GM18867 (cell line): Measurements from ENCODE around the gene NLRP9.

ENCODE experiments used
- ATAC-seq: cut with Tn5 transposase; IDR thresholded peaks from one replicate; pipeline ENCODE4 v1.9.1; 2021; ENCODE audit warnings: mild to moderate bottlenecking, moderate library complexity; ENCODE audit not compliant: unreplicated experiment

NLRP9 gene

DNA sequence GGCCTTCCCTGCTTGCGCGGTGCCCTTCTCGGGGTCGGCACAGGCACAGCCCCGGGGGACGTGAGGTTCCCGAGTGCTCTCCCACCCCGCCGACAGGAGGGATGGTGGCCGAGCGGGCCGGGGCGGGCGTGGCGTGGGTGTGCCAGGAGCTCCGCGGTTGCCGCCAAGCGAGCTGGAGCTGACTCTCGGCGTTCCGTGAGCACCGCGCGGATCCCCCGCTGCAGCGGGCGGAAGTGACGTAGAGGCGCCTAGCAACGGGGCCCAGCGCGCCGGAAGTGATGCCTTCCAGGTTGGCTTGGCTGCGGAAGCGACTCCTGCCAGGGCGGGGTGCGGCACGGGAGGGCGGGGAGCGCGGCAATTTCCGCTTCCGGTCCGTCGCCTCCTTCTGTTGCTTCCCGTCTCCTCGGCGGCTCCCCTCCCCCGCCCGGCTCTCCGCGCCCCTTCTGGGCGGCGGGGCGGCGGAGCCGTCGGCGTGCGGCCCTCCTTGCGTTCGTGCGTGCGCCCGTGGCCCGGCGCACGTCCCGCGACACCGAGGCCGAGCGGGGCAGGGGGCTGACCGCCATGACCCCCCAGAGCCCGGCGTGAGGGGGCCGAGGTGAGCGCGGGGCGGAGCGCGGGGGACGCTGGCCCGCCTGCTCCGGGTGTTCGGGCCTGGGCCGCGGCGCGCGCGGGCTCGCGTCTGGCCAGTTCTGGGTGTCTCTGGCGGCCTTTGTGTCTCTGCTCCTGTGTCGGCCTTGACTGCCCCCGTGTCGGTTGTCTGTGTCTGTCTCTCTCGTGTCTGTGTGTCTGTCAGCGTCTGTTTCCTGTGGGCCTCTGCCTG lies 63.2 kb downstream of the NLRP9 start, which contains the start of gene EPN1:
TSS of gene EPN1 (plus strand) at position 386 of the 820 bp plus-strand sequence. CDS start 3,402 bp downstream, outside the sequence.
- ATAC-seq = peak; percentile 60

DNA sequence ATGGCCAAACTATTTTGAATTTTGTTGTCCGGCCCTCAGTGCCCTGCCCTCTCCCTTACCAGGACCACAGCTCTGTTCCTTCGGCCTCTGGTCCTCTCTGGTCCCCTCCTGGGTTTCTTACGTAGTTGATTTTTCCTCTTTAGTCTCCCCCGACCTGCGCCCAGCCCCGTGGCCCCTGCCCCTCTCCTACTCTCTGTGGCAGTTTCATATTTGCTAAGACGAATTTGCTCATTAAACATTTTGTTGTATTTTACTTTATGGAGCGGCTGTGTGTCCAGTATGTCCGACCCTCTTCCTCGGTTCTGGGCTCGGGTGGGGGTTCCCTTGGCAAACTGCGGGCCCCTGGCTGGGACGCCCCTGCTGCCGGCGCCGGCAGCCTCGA lies 63.8 kb downstream of the NLRP9 start:
- ATAC-seq = no peak

DNA sequence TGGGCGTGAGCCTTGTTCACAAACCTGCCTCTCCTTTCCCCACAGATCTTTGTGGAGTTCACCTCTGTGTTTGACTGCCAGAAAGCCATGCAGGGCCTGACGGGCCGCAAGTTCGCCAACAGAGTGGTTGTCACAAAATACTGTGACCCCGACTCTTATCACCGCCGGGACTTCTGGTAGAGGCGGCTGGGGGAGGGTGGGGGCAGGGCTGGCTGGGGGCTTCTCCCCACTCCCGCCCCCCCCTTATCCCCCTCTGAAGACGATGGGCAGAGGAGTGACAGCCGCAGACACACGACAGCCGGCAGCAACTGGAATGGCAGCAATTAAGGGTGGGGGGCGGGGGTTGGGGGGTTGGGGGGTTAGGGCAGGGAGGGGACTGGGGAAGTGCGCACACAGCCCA lies 64.3 kb downstream of the NLRP9 start:
- ATAC-seq = no peak

DNA sequence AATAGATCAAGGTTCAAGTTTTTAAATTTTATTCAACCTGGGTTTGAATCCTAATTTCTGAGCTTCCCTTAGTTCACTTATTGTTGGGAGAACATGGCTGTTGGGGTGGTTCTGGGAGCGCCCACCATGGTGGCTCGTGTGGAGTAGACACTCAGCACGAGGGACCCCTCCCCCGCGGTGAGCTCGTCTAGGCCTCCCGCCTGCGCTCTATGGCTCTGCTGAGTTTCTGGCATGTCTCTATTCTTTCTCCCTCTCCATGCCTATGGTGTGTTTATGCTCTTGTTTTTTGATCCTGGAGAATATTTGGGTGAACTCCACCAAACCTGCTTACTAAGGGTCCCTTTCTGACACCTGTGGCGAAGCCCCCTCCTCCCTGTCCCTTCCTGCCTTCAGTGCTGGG lies 64.7 kb downstream of the NLRP9 start:
- no peak for ATAC-seq

DNA sequence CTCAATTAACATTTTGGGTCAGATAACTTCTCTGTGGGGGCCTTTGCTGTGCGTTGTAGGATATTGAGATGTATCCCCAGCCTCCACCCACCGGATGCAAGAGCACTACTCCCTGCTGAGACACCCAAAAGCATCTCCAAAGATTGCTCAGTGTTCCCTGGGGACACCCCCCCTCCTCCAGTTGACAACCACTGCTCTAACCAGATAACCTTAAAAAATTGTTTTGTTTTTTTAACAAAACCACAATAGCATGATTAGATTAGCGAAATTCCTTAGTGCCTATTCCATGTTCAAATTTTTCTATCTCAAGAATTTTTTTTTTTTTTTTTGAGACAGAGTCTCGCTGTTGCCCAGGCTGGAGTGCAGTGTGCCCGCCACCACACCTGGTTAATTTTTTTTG lies 65.8 kb downstream of the NLRP9 start:
- ATAC-seq = no peak

DNA sequence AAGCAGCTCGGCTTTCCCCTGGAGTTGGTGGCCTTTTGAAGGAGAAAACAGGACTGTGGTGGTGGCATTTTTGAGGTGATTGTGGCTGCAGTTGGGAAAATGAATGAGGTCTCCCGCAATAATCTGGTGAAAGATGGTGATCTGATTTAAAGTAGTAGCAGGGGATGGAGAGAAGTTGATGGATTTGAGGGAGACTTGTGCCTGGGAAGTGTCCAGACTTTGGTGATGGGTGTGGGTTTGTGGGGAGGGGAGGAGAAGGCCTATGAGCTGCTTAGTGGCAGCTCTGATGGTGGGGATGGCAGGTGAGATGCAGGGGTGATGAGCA lies 67.2 kb downstream of the NLRP9 start:
- ATAC-seq = no peak

DNA sequence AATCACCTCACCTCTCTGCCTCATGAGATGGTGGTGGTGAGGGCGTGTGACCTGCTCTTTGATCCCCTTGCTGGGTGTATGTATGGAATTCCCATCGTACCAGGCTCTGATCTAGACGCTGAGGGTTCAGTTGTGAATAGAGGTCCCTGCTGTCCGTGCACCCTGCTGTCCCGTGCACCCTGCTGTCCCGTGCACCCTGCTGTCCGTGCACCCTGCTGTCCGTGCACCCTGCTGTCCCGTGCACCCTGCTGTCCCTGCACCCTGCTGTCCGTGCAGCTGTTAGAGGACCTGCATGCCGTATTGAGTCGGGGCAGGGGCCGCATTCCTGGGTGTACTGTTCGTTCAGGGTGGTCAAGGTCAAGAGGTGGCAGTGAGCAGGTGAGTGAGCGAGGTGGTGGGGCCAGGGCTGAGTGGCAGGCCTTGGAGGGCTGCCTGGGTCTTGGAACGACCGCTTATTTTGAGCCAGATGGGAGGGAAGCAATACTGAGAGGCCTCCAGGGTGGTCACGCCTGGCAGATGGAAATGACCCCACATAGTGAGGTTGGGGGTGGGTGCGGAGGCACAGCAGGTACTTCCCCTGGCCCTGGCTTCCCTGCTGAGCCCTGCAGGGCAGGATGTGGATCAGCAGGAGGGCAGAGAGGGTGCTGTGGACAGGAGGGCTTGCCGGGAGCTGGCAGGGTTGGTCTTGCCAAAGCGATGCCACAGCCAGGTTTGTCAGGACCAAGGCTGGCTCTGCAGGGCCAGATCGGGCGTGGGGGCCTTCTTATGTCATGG lies 67.7 kb downstream of the NLRP9 start:
- no peak for ATAC-seq

DNA sequence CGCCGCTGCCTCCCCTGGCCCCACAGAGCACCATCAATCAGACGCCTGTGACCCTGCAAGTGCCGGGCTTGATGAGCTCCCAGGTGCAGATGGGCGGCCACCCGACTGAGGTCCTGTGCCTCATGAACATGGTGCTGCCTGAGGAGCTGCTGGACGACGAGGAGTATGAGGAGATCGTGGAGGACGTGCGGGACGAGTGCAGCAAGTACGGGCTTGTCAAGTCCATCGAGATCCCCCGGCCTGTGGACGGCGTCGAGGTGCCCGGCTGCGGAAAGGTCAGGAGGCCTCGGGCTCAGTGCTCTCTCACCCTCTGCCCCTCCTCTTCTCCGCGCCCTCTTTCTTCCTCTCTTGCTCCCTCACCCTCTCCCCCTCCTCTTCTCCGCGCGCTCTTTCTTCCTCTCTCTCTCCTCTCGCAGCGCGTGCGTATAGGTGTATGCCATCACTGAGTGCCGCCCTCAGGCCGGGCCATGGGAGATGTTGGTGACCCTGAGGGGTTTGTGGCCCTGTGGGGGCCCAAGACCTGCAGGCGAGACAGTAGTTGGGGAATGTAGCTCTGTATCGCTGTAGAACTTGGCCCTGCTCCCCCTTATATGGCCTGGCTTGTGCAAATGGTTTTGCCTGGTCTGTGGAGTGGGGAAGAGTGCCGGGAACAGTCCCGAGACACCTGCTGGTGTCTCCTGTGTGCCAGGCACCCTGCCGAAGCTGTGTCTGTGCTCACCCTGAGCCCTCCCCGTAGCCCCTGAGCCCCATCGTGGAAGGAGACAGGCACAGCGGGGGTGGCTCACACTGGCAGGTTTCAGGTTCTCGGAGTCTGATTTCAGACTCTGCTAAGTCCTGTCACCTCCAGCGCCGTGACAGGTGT lies 68.6 kb downstream of the NLRP9 start:
- no peak for ATAC-seq

DNA sequence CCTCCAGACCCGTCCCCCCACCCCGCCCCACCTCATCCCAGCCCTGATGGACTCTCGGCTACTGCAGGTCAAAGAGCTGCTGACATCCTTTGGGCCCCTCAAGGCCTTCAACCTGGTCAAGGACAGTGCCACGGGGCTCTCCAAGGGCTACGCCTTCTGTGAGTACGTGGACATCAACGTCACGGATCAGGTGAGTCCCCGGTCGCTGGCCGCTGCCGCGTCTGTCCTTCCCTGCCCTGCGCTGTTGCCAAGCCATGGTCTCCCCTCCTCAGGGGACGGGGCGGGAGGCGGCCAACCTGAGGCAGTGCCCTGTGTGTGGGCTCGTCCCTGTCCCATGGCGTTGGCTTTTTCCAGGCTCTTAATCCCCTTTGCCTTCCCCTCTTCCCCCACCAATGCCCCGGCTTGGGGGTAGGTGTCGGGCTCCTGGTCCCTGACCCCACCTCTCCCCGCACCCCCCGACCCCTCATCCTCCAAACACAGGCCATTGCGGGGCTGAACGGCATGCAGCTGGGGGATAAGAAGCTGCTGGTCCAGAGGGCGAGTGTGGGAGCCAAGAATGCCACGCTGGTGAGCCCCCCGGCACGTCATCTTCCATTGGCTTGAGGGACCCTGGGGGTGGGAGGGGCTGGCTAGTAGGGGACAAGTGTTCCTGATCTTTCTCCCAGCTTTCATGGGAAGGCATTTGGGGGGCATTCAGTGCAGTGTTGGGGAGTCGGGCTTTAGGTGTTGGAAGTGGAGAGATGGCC lies 69.4 kb downstream of the NLRP9 start:
- no peak for ATAC-seq

DNA sequence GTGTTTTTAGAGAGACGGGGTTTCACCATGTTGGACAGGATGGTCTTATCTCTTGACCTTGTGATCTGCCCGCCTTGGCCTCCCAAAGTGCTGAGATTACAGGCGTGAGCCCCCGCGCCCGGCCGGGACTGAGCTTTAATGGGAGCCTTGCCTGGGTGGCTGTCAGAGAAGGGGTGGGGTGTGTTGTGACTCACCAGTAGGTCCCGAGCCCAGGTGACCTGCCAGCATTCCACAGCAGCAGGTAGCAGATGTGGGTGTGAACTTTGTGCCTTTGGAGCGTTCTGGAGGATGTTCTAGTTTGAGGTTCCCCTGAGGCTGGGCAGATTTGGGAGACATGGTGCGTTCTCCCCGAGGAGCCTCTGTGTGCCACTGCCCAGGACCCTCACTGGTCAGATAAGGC lies 70.2 kb downstream of the NLRP9 start:
- ATAC-seq = no peak

DNA sequence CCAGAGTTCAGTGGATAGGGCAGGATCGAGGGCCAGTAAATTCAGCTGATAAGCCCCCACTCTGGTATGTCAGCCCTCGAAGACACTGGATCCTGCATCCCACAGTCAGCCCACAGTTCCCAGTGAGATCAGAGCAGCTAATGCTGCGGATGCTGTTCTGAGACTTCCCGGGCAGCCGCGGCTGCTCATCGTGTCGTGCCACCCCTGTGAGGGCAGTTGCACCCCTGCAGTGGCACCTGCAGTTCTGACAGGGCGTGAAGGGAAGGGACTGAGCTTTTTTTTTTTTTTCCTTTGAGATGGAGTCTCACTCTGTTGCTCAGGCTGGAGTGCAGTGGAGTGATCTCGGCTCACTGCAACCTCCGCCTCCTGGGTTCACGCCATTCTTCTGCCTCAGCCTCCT lies 70.7 kb downstream of the NLRP9 start:
- ATAC-seq = no peak

DNA sequence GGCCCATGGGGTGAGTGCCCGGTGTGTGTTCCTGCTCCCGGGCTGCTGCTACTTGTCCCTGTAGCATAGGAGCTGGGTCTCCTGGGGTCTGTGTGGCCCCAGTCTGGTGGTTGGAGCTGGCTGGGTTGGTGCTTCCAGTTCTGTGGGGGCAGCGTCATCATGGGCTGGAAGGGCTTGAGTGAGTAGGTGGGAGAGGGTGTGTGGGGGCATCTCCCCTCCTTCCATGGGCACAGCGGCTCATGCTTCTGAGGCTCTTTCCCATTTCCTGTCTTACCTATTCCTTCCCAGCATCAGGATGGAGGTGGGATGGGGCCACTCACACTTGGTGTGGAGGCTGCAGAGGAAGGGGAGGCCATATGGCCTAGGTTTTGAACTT lies 71.2 kb downstream of the NLRP9 start:
- no peak for ATAC-seq

DNA sequence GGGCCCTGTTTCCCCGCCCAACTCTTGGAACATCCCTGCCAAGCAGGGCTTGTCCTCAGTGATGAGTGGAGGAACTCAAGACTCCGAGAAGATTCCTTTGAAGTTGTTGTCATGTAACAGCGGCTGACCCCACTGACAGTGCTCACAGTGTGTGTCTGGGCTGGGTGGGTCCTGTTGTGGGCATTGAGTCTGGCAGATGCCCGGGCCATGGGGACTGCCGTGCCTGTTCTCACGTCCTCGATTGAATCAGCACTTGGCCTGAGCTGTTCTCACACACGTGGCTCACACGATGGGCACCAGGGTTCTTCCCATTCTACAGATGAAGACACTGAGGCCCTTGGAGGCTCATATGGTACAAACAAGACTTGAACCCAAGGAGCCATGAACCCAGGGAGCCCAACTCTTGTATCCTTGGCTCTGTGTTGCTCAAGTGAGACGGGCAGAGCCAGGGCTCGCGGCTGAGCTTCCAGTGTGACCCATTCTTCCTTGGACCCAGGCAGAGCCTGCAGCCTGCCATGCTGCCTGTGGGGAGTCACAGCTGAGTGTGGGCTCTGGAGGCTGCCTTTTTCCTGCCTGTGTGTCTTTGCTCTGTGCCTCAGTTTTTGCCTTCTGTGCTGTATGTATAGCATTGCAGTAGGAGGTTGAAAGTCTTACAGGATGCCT lies 71.7 kb downstream of the NLRP9 start:
- no peak for ATAC-seq

DNA sequence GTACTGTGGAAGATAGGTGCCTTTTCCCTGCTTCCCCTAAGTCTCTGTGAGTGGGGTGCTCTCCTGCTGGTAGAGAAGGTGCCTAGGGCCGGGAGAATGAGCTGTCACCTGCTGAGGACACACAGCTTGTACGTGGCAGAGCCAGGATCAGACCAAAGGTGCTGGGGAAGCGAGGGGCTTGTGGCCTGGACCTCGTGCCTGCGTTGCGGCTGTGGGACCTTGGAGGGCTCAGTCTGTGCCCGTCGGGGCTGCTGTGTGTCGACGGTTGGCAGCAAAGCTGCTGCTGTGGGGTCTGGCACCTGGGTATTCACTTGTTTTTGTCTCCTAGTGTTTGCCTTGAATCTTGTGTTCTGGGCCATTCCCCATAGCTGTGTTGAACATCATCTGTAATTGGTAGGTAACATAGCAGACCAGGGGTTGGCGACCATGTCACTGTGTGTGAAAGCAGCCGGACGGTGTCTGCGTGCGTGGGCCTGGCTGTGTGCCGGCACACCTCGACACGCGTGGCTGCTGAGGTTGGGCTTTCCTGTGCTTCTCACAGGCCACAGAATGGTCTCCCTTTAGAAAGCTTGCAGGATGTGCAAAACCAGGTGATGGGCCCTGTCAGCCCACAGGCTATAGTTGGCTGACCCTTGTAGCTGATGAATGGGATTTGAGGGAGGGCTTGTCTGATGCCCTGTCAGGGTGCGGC lies 74.2 kb downstream of the NLRP9 start:
- ATAC-seq = no peak

DNA sequence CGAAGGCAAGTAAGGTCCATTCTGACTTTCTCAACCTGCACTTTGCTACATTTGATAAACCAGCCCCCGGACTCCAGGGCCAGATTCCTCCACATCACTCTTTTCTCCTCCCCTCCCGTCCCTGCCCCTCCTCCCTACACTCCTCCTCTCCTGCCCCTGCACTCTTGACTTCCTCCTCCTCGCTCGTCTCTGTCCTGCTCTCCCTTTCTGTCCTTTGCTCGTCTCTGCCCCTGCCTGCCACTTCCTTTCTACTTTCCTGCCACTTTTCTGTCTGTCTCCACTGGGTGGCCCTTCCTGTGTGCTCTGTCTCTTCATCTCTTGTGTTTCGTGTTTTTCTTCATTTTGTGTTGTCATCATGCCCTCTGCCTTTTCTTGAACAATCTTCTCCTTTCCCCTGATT lies 76.4 kb downstream of the NLRP9 start:
- ATAC-seq = no peak

DNA sequence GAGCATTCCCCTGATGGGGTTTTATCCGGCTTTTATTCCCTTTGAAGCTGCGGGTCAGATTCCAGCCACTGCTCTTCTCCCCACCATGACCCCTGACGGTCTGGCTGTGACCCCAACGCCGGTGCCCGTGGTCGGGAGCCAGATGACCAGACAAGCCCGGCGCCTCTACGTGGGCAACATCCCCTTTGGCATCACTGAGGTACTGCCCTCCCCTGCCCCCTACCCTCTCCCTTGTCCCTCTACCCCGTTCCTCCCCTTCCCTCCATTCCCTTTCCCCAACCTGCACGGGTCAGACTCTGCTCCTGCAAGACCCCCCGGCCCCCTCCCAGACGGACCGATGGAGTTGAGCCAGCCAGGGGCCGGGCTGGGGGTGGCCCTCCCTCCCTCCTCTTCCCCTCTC lies 77.2 kb downstream of the NLRP9 start:
- no peak for ATAC-seq

DNA sequence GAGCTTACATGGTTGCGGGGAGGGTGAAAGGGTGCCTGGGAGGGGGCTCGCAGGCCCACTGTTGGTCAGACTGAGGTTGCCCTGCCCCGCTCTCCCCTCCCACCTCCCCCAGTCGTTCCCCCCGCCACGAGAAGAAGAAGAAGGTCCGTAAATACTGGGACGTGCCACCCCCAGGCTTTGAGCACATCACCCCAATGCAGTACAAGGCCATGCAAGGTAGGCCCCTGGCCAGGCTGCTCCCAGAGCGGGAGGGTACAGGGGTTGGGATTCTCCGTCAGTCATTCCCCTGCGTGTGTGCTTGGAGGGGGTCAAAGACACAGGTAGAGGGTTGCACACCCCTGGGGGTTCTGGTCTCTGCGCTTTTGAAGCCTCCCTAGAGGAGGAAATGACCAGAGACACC lies 77.8 kb downstream of the NLRP9 start:
- no peak for ATAC-seq

DNA sequence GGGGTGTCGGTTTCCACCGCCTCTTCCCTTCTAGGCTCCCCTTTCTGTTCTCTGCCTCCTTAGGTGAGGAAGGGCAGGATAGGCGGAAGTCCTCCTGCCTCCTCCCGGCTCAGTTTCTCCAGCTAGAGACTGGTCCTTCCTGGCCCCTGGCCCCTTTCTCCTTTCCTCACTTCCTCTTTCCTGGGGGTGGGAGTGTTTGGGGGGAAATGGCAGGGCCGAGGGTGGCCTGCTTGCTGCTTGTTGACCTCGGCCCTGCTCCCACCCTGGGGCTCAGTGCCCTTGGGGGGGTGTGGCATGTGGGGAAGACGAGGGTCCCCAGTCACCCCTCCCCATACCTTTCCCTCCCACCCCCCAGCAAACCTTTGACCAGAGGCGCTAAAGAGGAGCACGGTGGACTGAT lies 78.4 kb downstream of the NLRP9 start:
- ATAC-seq = no peak

DNA sequence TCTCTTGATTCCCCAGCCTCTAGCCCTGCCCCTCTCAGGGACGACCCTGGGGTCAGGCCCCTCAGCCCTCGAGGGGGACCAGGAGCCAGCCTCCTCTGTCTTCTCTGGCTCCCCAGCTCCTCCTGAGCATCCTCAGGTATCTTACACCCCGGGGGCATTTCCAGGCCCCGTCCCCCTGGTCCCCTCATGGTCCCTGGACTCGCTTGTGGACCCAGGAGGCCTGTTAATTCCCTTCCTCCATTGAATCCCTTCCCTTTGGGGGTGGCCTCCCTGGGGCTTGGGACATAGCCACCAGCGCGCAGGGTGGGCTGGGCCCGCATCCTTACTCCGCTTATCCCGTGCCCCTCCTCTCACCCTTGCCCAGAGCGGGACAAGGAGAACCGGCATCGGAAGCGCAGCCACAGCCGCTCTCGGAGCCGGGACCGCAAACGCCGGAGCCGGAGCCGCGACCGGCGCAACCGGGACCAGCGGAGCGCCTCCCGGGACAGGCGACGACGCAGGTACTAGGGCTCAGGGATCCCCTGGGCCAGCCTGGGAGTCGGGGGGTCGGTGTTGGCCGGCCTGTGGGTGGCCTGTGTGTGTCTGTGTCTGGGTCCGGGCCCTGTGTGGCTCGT lies 79.2 kb downstream of the NLRP9 start:
- ATAC-seq = no peak
